HepG2 (cell line): ENCODE data around the gene VPS11. TPM values are rescaled to one million over a fixed set of nuclear protein-coding genes. Genes with fewer than 3 reads are reported as not detected.

Experiments used
- ATAC-seq: fragments of 200-7000 bp; cut with Tn5 transposase; 3 replicates; pipeline ENCODE4 v1.9.1; 2020; ENCODE audit warnings: mild to moderate bottlenecking, moderate library complexity
- BruUV-seq: library from RNA; stranded (reverse); fragments of 400-500 nt; replicated peaks from 2 replicates; lab custom pipeline; 2021; lab: Mats Ljungman, UMichigan
- CTCF ChIA-PET: fragments of 300-600 bp; formaldehyde crosslinking; extraction: SDS; loops from one replicate; lab custom pipeline; 2021; ENCODE audit warnings: low total read pairs, inconsistent platforms, low intra/inter-chr PET ratio; lab: Yijun Ruan, JAX
- POLR2A ChIA-PET: fragments of 350-600 bp; sonication (Branson Sonifier 250); formaldehyde crosslinking; loops from one replicate; lab custom pipeline; 2020; ENCODE audit warnings: antibody characterized with exemption, inconsistent platforms; lab: Yijun Ruan, JAX
- DNase-seq: peaks from one replicate; pipeline ENCODE4 v3.0.0-alpha.2; 2015; ENCODE audit warnings: low spot score
- FAIRE-seq: peaks from 3 replicates; lab custom pipeline; 2011; peaks lifted over from hg19 to GRCh38; lab: Jason Lieb, UNC
- H2AFZ ChIP-seq: one replicate; pipeline ENCODE4 v1.6.1; 2011; ENCODE audit warnings: low read length, inconsistent platforms
- H3K27ac ChIP-seq: fragments of 300-600 bp; 3 replicates; pipeline ENCODE4 v1.8.0; 2011; ENCODE audit warnings: mixed run types, mild to moderate bottlenecking, mixed read lengths, low read length, inconsistent platforms; ENCODE audit not compliant: insufficient read depth; ENCODE audit errors: extremely low read length
- H3K27me3 ChIP-seq, 2 experiments: fragments of 200-600 bp in 1 of 2; 2 replicates in 1 of 2; 3 replicates in 1 of 2; pipeline versions ENCODE4 v1.6.0 to v1.8.0; 2011; ENCODE audit warnings: low read length in 2 of 2, mild to moderate bottlenecking in 2 of 2, moderate library complexity in 2 of 2, inconsistent platforms in 1 of 2; ENCODE audit not compliant: insufficient read depth in 2 of 2, control insufficient read depth in 1 of 2
- H3K36me3 ChIP-seq, 2 experiments: fragments of 200-600 bp in 1 of 2; replicated peaks in 1 of 2; 2 replicates in 1 of 2; 3 replicates in 1 of 2; pipeline versions ENCODE4 v1.5.1 to v1.8.0; 2011; ENCODE audit warnings: low read length in 2 of 2, inconsistent platforms in 1 of 2; ENCODE audit not compliant: insufficient read depth in 2 of 2, control insufficient read depth in 1 of 2
- H3K4me1 ChIP-seq: 2 replicates; pipeline ENCODE4 v1.5.1; 2012; ENCODE audit warnings: low read length, inconsistent platforms; ENCODE audit not compliant: insufficient read depth
- H3K4me2 ChIP-seq: 2 replicates; pipeline ENCODE4 v1.6.0; 2011; ENCODE audit warnings: low read depth, low read length, inconsistent platforms
- H3K4me3 ChIP-seq, 3 experiments: fragments of 200-600 bp in 1 of 3; sonication (generic), shearing (Covaris generic) in 1 of 3; replicated peaks in 1 of 3; 2 replicates each; pipeline ENCODE4 v1.5.1; 2011 to 2016; ENCODE audit warnings: low read length in 3 of 3, inconsistent platforms in 2 of 3, low read depth in 2 of 3, mild to moderate bottlenecking in 2 of 3, control low read depth in 1 of 3, mixed read lengths in 1 of 3; ENCODE audit not compliant: insufficient read depth in 1 of 3
- H3K79me2 ChIP-seq: one replicate; pipeline ENCODE4 v1.6.1; 2011; ENCODE audit warnings: low read length, inconsistent platforms; ENCODE audit not compliant: insufficient read depth
- H3K9ac ChIP-seq: 2 replicates; pipeline ENCODE4 v1.6.0; 2011; ENCODE audit warnings: mild to moderate bottlenecking, low read depth, low read length, inconsistent platforms; ENCODE audit not compliant: insufficient read depth
- H3K9me3 ChIP-seq: 2 replicates; pipeline ENCODE4 v1.5.1; 2012; ENCODE audit warnings: mild to moderate bottlenecking, low read length
- H4K20me1 ChIP-seq: 2 replicates; pipeline ENCODE4 v1.6.0; 2011; ENCODE audit warnings: inconsistent platforms, mild to moderate bottlenecking, low read length, moderate library complexity; ENCODE audit not compliant: insufficient read depth
- ADNP ChIP-seq: sonication (generic); formaldehyde crosslinking; IDR thresholded peaks from 2 replicates; pipeline ENCODE4 v1.4.0; 2020; ENCODE audit warnings: missing genetic modification reagents
- FOXP1 ChIP-seq, 2 experiments: fragments of 450-650 bp in 1 of 2; IDR thresholded peaks; 2 replicates each; pipeline ENCODE4 v1.6.1; 2017 to 2018; ENCODE audit warnings: antibody characterized with exemption in 1 of 2
- GLI4 ChIP-seq: sonication (generic); formaldehyde crosslinking; IDR thresholded peaks from 2 replicates; pipeline ENCODE4 v1.5.1; 2020; ENCODE audit warnings: missing genetic modification reagents, mild to moderate bottlenecking, moderate library complexity, borderline replicate concordance
- KLF15 ChIP-seq: sonication (generic); formaldehyde crosslinking; IDR thresholded peaks from 2 replicates; pipeline ENCODE4 v1.8.1; 2023; ENCODE audit warnings: borderline replicate concordance, mild to moderate bottlenecking, inconsistent platforms, missing genetic modification reagents, mixed read lengths
- MAFG ChIP-seq: sonication (generic); formaldehyde crosslinking; IDR thresholded peaks from 2 replicates; pipeline ENCODE4 v1.5.1; 2020; ENCODE audit warnings: mild to moderate bottlenecking, missing genetic modification reagents
- PAXIP1 ChIP-seq: sonication (generic); formaldehyde crosslinking; conservative IDR thresholded peaks from 2 replicates; pipeline ENCODE4 v1.4.0; 2020; ENCODE audit warnings: mild to moderate bottlenecking, missing genetic modification reagents, moderate library complexity
- THAP11 ChIP-seq: IDR thresholded peaks from 2 replicates; pipeline ENCODE4 v1.6.1; 2016; ENCODE audit warnings: missing biosample characterization, missing genetic modification reagents
- THYN1 ChIP-seq: sonication (generic); formaldehyde crosslinking; IDR thresholded peaks from 2 replicates; pipeline ENCODE4 v1.8.1; 2023; ENCODE audit warnings: low read depth, mild to moderate bottlenecking, moderate library complexity, missing genetic modification reagents, borderline replicate concordance
- TP53 ChIP-seq: sonication (generic); formaldehyde crosslinking; conservative IDR thresholded peaks from 2 replicates; pipeline ENCODE4 v1.4.0; 2020; ENCODE audit warnings: missing genetic modification reagents
- ZNF205 ChIP-seq: IDR thresholded peaks from 2 replicates; pipeline ENCODE4 v1.6.1; 2018; ENCODE audit warnings: missing biosample characterization, missing genetic modification reagents
- ZNF234 ChIP-seq: sonication (generic); formaldehyde crosslinking; conservative IDR thresholded peaks from 2 replicates; pipeline ENCODE4 v1.5.1; 2020; ENCODE audit warnings: mild to moderate bottlenecking, missing genetic modification reagents
- ZNF44 ChIP-seq: sonication (generic); formaldehyde crosslinking; IDR thresholded peaks from 2 replicates; pipeline ENCODE4 v1.5.1; 2020; ENCODE audit warnings: mild to moderate bottlenecking, missing genetic modification reagents
- ZNF501 ChIP-seq: sonication (generic); formaldehyde crosslinking; IDR thresholded peaks from 2 replicates; pipeline ENCODE4 v1.5.1; 2020; ENCODE audit warnings: mild to moderate bottlenecking, moderate library complexity, missing genetic modification reagents
- WGBS: methylation state at CpG from one replicate; pipeline ENCODE4 v1.1.6; 2017; ENCODE audit warnings: low lambda C conversion rate; 5-methylcytosine and 5-hydroxymethylcytosine counted together
- in situ Hi-C: cut with HindIII; loops from 2 replicates; pipeline ENCODE4 v1.10.0; 2017; ENCODE audit warnings: low pct_unique_long_range_greater_than_20kb; ENCODE audit not compliant: extremely low pct_ligation_motif_present
- intact Hi-C: fragments of 100-400 bp; cut with micrococcal nuclease; formaldehyde crosslinking; loops from one replicate; pipeline ENCODE4 v1.10.0; 2022; ENCODE audit not compliant: unreplicated experiment
- polyA plus RNA-seq, 8 experiments: library from polyadenylated mRNA; depleted of rRNA in 3 of 8; stranded (reverse) in 7 of 8; unstranded in 1 of 8; fragments of >200 nt; fragmentation: Illumina TruSeq in 4 of 8; extraction: Trizol in 4 of 8; gene quantifications; 2 replicates each; pipeline versions ENCODE4 v1.2.1 to v1.2.3, GENCODE V29; 2011 to 2016; ENCODE audit warnings: low read depth in 4 of 8, missing spikeins in 1 of 8, mixed read lengths in 1 of 8; ENCODE audit not compliant: insufficient read depth in 1 of 8
- total RNA-seq, 5 experiments: library from RNA; depleted of rRNA; stranded (reverse); fragments of >200 nt; fragmentation: Illumina TruSeq; extraction: Trizol; gene quantifications; 2 replicates each; pipeline ENCODE4 v1.2.3, GENCODE V29; 2016; ENCODE audit warnings: low read depth in 1 of 5

The VPS11 gene
- total and polyA plus RNA-seq, 2 of the 13 experiments (the other 11 are each of a cell fraction or from before 2014, with no cell fraction given), result 13.7 to 21.6 TPM

DNA sequence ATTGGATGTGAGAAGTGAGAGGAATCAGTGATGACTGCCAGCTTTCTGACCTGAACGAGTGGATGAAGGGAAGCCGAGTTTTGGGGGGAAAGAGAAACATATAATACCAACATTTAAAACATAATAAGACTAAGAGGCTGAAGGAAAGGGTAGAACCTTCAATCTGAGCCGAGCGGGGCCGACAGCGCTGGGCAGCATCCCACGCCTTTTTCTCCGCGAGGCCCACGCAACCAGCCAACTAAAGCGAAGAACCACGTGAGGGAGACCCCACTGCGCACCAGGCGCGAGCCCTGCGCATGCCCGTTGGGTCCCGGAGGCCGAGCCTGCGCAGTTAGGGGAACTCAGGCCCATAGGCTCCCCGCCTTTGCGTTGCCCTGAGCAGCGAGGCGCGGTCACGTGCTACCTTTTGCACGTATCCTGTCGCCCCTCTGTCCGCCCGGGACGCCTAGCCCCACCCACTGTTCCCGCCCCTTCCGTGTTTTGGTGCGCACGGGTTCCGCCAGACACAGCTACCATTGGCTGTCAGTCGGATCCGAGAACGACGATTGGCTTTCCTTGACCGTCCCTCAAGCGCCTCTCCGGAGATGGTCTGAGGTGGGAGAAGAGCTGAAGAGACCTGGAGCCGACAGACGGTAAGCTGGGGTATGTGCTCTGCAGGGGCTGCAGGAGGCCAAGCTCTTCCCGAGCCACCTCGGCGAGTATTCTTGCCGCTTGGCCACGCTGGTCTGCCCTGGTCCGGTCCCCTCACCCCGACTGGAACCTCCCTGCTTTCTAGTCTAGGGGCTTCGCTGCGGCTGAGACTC is 53.6 kb downstream of the VPS11 start, which contains the start of gene HINFP:
Gene HINFP (plus strand): TSS at position 573 of the 803 bp plus-strand sequence. CDS start 5,365 bp downstream, outside the sequence.
- ChIA-PET POLR2A (interaction anchor here (0.7 to 3.3 kb wide), 21 partner anchors 9 to 249 kb away, joined by 3 to 75 read pairs (median 5); partner anchors contain the start of genes C1QTNF5, C2CD2L, CBL and DPAGT1), CTCF (no interaction called here)
- Histone ChIP-seq H3K4me2 (peak within 1 kb of the TSS; percentile 83), H3K27me3 (no peaks in the 10 kb centered on the region; a peak in 1 of 5 replicates), H3K9me3 (no peaks in the 10 kb centered on the region), H3K9ac (peak within 1 kb of the TSS; percentile 90), H2AFZ (peak within 1 kb of the TSS; percentile 76), H3K4me1 (peaks cover 36% of the 10 kb centered on the region), H3K36me3 (peaks cover 1 to 6% of the 10 kb centered on the region in 2 experiments; a peak in 2 of 5 replicates), H3K4me3 (peak within 1 kb of the TSS; percentile 81 to 98 (median 84)), H3K27ac (peak within 1 kb of the TSS; percentile 55), H3K79me2 (peaks cover 18% of the 10 kb centered on the region), H4K20me1 (no peaks in the 10 kb centered on the region)
- under 1% methylated on average over 20 of the region's 54 CpGs for WGBS
- peak; percentile 98 for ATAC-seq
- in situ Hi-C loops (no loop called here), intact Hi-C loops (loop anchor here (2.0 kb wide), 1 partner anchor 20 kb away; the partner anchor contains the start of gene DPAGT1)
- FAIRE-seq, result peak; percentile 92
- BruUV-seq, result no TSS peak
- DNase-seq, result peak; percentile 97
- TF ChIP-seq THYN1 (CRISPR knock-in tag) (peak; percentile 79; the same call in 1 of the 2 replicates), THAP11 (CRISPR knock-in tag) (peak; percentile 83), GLI4 (no peak), MAFG (CRISPR knock-in tag) (no peak), TP53 (CRISPR knock-in tag) (no peak), PAXIP1 (peak; percentile 30; the same call in 1 of the 2 replicates), FOXP1 (IDR thresholded peaks at IDR 0.05) (no peak), FOXP1 (CRISPR knock-in tag; IDR thresholded peaks at IDR 0.05) (no peak), KLF15 (no peak; the same call in 1 of the 2 replicates), ZNF44 (CRISPR knock-in tag) (no peak), ZNF205 (0 out of 2 replicates have a peak, but pooled peaks have one; percentile 17), ZNF501 (CRISPR knock-in tag) (peak; percentile 85), ADNP (CRISPR knock-in tag) (no peak), ZNF234 (CRISPR knock-in tag) (no peak)
